CD4-positive, alpha-beta T cell treated with Interleukin-21 for 1 hour (primary cell): ENCODE results near the gene FBLN5.
"Not testable (repeated sequence)": the region's sequence is repeated elsewhere in the genome, so short reads cannot be mapped to it uniquely, and the experiment has no call there.

Experiments
- DNase-seq: peaks from one replicate; pipeline ENCODE4 v3.0.0-alpha.2; 2020

FBLN5 gene

DNA sequence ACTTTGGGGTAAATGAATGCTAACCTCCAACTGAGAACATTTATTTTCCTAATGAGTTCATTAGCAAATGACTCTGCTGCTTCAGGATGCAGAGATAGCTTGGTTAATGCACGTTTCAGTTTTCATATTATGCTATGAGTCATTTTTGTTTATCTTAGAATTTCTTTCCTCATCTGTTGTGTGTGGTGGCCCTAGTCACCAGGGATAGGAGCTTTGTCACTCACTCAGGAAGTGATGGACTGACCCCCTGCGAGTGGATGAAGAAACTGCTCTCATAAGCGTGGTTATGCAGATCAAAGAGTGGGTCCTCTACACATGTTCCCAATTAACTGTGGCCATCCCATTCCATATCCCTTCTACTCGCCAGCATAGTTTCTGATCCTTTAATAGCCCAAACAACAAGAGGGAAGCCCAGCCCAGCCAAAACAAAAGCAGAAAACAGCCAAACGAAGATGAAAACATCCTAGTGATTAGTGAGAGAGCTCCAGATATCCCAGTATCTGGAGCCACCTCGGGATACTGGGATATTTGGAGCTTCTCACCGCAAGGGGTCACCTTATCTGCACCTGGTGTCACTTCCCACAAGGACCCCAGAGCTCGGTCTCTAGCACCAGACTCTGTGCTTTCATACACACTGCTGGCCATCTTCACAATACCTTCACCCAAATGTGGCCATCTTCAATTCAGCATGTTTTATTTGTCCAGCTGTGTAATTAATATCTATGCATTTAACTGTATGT lies 88.8 kb downstream of the FBLN5 start:
- no peak for DNase-seq

DNA sequence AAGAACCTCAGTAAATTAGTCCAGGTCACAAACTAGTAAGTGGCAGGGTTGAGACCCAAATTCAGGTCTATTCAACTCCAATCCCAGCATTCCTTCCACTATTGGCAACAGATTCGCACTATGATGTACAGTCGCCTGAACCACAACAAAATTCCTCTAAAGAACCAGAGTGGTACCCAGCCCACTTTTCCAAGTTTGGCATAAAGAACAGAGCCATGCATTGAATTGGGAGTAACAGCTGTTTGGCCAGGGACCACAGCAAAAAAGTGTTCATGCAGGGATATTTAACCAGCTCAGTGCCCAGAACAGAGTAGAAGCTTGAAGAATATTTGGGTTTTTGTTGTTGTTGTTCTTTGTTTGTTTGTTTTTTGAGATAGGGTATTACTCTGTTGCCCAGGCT lies 89.9 kb downstream of the FBLN5 start:
- no peak for DNase-seq

DNA sequence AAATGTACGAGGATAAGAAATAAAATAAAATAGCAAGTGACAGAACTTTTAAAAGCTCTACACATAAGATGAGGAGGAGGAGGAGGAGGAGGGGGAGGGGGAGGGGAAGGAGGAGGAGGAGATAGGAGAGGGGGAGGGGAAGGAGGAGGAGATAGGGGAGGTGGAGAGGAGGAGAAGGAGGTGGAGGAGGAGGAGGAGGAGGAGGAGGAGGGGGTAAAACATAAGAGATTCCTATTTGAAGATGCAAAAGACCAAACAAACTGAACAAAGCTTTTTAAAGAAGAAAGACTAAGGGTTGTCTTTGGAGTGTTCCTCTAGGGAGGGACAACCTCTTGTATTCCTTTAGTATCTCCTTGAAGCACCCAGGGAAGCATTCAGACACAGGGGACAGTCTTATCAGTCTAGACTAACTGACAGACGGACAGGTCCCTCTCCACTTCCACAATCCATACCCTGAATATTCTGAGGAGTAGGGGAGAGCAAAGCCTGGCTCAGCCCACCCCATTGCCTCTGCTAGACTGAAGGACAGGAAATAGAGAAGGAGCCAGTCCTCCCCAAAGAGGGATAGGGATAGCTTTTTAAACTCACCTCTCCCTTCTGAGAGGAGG lies 93.1 kb downstream of the FBLN5 start:
- DNase-seq, result no peak

DNA sequence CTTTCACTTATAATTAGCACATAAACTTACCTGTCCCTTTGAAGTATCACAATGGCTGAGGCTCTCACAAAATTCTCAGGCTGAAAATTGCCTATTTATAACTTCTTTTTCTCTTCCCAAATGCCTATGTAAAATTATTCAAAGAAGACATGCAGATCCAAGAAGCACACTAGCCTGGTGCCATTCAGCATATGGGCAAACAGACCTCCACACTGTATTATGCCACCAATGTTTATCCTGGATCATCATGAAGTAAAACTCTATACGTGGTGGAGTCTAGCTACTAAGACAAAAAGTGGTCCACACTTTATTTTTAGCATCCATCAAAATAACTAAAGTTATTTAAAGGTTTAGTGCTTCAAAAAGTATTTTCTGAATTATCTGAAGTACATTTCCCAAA lies 95.9 kb downstream of the FBLN5 start:
- DNase-seq, result no peak

DNA sequence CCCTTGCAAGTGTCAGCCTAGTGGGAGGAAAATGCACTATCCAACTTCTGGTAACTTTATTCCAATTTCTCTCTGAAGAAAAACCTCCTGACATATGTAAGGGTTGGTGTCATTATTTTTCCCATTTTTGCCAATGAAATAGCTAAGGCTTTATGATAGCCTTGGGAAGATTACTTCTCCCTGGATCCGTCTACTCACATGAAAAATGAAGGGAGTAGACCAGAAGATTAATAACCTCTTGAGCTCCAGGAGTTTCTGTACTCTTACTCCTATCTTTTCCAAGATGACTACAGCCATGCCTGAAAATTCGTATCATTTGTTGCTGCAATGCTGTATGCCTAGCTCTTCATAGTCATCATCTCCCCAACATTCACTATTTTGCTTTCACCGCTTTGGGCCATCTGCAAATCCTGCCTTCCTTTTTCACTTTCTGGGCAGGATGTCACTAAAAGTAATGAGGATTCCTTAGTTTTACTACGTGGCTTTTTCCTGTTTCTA lies 98.9 kb downstream of the FBLN5 start:
- no peak for DNase-seq

DNA sequence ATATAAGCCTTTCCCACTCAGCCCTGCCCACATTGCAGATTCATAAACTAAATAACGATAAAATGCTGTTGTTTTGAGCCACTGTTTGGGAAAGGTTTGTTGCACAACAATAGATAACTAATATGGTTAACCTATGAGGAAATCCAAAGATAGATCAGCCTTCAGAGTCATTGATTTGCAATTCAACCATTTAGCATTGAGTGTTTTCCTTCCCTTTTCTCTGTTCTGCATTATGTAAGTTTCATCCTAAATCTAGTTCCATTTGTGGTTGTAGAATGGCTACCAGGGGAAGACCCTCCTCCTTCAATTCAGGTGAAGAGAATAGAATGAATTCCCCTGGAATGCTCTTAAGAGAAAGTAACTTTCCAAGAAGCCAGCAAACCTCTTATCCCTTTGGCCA lies 99.8 kb downstream of the FBLN5 start:
- DNase-seq, result no peak

DNA sequence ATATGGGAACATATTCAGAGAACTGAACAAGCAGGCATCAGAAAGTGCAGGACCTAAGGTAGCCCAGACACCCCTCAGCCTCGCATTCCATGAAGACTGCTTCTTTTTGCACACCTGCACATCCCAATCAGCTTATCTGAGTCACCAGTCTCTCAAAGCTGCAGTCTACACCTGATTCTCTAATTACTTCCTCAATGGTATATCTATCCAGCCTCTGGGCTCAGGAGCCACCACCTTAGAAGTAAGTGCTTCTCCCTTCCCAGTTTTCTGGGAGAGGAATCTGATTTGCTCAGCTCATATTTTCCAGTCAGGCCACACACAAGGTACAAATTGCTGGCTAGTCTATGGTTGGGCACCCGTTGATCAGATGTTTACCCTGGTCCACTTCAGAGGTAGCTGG lies 101.8 kb downstream of the FBLN5 start:
- no peak for DNase-seq

DNA sequence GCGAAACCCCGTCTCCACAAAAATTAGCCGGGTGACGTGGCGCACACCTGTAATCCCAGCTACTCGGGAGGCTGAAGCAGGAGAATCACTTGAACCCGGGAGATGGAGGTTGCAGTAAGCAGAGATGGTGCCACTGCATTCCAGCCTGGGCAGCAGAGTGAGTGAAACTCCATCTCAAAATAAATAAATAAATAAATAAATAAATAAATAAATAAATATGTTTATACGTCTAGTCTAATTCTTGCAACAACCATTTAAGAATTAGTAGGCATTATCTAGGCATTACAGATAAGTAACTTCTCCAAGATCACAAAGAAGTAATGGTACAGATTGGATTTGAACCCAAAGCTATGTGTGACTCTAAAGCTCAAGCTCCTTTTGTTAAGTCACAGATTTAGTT lies 102.4 kb downstream of the FBLN5 start:
- DNase-seq, result not testable (repeated sequence)

DNA sequence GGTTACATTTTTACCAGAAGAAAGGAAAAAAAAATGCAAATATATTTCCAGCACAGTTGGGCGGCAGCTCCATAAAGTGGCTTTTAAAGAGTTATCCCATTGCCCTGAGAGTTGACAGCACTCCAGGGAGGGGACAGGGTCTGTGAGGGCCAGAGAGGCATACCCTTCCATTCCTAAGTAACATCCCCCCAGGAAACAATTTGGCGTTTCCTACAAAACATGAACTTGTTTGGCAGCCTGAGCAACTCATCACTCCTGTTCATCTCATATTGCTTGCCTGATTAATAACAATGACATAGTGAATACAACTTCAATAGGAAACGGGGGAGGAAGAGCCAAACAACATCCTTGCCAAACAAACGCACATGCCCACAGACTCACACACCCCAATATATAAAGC lies 103.5 kb downstream of the FBLN5 start:
- no peak for DNase-seq

DNA sequence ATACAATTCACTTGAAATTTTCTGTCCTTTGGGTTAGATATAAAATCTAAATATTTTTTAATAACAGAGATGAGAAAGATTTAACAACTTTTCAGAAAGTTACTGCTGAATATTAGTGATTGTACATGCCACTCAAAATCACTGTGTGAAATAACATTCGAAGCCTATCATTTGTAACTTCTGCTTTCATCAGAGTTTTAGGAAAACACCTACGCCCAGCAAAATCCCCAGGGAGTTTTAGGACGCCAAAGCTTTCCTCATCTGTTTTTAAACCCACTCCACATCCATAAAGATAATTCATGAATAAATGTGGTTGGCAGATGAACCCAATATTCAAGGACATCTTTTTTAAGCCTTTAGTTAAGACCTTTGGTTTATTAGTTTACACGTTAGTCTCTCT lies 104.1 kb downstream of the FBLN5 start:
- DNase-seq, result no peak

DNA sequence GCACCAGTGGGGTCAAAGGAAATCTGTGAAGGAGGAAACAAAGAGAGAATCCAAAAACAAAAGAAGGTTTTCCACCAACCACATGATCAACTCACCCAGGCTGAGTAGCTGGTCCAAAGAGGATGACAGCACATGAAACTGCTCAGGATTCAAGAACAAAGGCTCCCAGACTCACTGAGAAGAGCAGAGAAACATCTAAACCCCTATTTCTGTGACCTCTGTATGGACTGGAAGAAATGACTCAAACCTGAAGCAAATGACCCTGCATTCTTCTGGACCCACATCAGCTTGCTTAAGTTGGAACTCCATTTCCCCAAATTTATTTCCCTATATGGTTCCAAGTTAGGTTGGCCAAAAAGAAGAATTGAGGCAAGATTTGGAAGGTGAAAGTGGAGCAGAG lies 106.4 kb downstream of the FBLN5 start:
- no peak for DNase-seq

DNA sequence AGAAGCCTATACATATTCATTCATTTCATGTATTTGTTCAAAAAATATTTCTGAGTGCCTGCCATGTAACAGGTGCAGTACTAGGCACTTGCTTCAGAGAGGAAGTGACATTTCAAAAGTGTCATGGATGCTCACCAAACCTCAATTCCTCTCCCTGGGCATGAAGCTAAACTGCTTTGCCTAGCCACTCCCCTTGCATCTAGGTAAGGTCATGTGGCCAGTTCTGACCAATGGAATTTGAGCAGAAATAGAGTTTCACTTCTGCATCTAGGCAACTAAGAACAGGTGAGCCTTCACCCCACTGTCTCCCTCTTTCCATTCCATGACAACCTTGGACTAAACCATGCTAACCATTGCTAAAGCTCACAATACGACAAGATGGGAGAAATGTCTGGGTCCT lies 107.7 kb downstream of the FBLN5 start:
- peak; percentile 31 for DNase-seq

DNA sequence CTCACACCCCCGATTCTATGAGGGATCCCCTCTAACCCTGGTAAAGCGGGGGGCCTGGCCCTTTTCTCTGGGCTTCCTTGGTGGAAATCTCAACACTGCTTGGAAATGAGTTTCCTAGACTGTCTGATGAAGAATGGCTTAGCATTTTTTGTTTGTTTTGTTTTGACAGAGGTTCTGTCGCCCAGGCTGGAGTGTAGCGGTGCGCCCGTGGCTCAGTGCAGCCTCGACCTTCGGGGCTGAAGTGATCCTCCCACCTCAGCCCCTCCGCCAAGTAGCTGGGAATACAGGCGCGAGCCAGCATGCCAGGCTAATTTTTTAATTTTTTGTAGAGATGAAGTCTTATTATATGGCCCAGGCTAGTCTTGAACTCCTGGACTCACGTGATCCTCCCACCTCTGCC lies 110.4 kb downstream of the FBLN5 start:
- no peak for DNase-seq

DNA sequence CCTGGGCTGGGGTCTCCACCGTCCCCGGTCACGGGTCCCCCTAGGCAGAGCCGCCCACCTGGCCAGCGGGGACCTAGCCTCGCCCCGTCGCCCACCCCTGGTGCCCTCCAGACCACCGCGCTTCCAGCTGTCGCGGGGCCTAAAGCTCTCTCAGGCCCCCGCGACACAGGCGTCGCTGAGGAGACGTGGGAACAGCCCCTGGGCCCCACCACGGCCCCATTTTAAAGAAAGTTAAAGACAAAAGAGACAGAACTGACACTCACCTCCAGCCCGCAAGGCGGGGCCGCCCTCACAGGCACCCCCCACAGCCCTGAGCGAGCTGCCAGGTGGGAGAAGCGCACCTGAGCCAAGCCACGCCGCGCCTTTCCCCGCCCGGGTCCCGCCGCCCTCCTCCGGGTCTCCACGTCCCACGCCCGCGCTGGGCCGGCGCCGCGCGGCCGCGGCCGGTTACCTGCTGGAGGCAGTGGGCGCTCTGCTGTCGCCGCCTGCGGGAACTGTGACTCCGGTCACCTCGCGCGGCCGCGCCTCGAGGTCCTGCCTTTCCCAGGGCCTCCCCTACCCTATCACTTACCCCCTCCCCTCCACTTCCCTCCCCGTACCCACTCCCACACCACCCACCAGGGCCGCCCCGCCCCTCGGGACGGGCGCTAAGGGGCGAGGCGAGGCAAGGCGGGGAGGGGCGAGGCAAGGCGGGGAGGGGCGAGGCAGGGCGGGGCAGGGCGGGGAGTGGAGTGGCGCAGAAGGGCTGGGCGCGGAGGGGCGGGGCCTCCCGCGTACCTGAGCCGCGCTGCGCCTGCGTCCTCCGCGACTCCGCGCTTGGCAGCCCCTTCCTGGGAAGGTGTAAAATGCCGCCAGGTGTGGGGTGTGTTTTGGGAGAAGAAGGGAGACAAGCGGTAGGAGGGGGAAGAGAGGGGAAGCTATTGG lies 111.3 kb downstream of the FBLN5 start:
- DNase-seq, result peak; percentile 85

DNA sequence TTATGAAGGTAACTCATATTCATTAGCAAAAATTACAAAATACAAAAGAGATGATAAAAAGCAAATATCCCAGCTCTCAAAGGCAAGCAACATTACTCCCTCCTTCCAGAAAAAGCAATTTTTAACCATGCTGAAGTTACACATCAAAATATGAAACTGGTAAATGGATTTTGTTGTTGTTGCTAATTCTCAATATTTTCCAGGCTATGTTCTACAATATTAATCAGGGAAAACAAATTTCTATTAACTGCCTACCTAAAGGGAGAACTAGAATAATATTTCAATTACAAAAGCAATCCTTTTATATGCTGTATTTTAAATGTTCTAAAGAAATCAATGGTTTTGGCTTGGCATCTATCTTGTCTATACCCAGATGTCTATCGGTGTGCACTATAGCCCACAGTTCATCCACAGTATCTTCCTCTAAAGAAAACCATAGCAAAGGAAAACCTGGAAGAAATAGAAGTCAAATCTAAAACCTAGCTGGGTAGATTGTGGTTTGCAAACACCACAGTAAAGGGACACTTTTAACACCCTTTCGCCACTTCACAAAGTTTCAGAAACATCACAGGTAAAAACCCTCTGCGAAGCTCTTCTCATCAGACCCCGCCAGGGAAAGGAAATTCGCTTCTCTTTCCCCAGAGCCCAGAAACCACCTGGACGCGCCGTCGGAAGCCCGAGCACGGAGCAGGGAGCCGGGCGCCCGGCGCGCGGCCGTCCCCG lies 112.1 kb downstream of the FBLN5 start:
- DNase-seq, result peak; percentile 41

DNA sequence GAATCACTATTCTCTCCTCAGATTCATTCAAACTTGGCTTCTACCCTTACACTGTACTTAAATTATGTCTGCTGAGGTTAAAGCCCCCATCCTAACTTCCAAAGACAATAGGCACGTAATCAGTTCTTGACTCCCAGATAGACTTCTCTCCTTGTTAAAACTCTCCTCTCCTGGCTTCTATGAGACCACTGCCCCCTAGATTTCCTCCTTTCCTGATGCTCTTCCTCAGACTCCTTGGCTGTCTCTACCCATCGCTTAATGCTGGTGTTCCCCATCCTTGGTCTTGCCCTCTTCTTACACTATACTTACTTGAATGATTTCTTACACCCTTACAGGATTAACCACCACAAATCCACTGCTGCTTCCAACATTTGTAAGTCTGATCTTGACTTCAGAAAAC lies 112.9 kb downstream of the FBLN5 start:
- DNase-seq, result no peak

DNA sequence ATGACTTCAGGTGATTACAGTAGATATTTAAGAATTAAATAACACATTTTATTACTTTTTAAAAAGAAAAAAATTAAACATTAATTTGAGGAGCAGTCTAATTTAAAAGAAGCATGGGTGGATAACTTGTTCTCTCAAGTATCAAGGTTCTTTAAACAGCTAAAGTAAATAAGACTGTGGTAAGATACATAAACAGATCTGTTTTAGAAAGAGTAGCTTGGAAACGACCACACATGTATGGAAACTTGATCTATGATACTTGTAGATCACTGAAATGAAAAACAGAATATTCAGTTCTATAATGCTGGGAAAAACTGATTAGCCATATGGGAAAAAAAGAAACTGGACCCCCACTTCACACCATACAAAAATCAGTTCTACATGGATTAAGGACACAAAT lies 116.2 kb downstream of the FBLN5 start:
- no peak for DNase-seq

DNA sequence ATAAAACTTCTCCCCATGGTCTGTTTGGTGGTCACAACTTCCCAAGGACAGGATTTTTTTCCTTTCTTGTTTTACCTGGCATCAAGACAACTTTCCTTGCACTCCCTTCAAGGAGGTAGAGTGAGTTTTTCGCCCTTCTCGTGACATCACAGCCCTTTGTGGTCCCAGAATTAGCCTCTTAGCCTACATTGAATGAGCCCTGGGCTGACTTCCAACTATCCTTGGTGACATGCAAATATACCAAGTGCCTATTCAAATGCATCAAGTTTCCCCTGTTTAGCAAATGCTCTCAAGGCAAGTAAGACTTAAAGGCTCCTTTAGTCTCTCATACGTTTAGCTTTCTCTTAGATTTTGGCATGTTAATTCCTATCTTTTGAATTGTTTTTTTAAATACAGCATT lies 116.7 kb downstream of the FBLN5 start:
- DNase-seq, result no peak

DNA sequence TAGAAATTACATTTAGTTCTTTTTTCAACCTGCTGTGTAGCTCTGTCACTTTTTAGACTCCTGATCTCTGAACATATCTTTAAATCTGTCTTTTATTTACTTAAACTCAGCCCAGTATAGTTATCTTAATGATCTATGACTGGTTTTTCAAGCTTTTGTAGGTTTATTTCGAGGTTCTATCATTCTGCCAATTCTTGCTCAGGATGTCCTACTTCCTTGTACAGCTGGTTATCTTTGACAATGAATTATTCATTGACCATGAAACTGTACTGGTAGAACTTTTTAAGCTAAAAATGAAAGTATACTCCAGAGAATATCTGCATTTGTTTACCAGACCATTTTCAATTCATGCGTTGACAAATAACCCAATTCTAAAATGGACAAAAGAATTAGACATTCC lies 118.0 kb downstream of the FBLN5 start:
- DNase-seq, result no peak

DNA sequence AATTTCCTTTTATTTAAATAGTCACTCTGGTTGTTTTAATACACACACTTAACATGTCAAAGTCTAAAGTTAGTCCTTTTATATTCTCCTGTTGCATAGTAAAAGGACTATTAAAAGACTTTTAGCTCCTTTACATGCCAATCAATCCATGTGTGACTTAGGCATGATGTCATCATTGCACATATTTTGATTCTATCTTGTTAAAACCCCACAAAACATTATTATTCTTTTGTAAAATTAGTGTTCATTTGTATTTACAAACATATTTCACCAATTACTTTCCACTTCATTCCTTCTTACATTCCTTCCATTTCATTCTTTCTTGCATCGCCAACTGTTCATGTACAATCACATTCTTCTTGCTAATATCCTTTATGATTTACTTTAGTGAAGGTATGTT lies 119.7 kb downstream of the FBLN5 start:
- no peak for DNase-seq
